ENCODE data around the gene FABP1. TPM values are rescaled to one million over a fixed set of nuclear protein-coding genes. Genes with fewer than 3 reads are reported as not detected.

Gene FABP1
- total RNA-seq, 1 experiment from 2014 or later, result not detected

DNA sequence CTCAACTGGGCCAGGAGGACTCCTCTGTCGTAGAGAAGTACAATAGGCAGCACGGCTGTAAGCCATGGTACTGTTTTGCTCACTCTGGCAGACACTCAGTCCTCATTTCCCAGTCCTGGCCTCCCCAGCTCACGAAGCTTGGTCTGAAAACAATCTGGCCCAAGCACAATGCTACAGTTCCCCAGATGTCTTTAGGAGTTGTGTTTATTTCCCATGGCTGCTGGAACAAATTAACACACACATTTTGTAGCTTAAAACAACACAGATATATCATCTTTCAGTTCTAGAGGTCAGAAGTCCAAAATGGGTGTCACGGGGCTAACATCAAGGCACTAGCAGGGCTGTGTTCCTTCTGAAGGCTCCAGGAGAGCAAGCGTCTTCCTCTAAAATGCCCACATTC lies 13.0 kb downstream of the FABP1 start:
- H3K9me3 ChIP-seq (ENCODE audit: low read depth, low read length, poor library complexity, severe bottlenecking), result no peaks in the 10 kb centered on the region
- intact Hi-C loops (cut with micrococcal nuclease; ENCODE audit: unreplicated experiment), result no loop called here
- H3K27ac ChIP-seq (ENCODE audit: low read depth, low read length, poor library complexity, severe bottlenecking), result no peak overlapping the region
- H3K4me1 ChIP-seq (ENCODE audit: insufficient read depth, low read length, poor library complexity, severe bottlenecking), result no peaks in the 10 kb centered on the region
- DNase-seq (ENCODE audit: low spot score), result no peak
- POLR2A ChIA-PET (ENCODE audit: low non-redundant PET), result no interaction called here
- H3K4me3 ChIP-seq (ENCODE audit: low read depth, low read length, poor library complexity, severe bottlenecking), result no peak overlapping the region
- H3K36me3 ChIP-seq (ENCODE audit: insufficient read depth, low read length, poor library complexity, severe bottlenecking), result no peaks in the 10 kb centered on the region
- no TSS peak for BruUV-seq (replicated peaks)
- H3K27me3 ChIP-seq (replicated peaks; ENCODE audit: insufficient read depth, low read depth, low read length, poor library complexity), result peaks cover 41% of the 10 kb centered on the region
- TF ChIP-seq, protein P1, sequence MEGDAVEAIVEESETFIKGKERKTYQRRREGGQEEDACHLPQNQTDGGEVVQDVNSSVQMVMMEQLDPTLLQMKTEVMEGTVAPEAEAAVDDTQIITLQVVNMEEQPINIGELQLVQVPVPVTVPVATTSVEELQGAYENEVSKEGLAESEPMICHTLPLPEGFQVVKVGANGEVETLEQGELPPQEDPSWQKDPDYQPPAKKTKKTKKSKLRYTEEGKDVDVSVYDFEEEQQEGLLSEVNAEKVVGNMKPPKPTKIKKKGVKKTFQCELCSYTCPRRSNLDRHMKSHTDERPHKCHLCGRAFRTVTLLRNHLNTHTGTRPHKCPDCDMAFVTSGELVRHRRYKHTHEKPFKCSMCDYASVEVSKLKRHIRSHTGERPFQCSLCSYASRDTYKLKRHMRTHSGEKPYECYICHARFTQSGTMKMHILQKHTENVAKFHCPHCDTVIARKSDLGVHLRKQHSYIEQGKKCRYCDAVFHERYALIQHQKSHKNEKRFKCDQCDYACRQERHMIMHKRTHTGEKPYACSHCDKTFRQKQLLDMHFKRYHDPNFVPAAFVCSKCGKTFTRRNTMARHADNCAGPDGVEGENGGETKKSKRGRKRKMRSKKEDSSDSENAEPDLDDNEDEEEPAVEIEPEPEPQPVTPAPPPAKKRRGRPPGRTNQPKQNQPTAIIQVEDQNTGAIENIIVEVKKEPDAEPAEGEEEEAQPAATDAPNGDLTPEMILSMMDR (conservative IDR thresholded peaks at IDR 0.05; ENCODE audit: low read depth, low read length), result no peak
- TF ChIP-seq EZH2 (IDR thresholded peaks at IDR 0.05; ENCODE audit: borderline replicate concordance, low read depth, low read length, poor library complexity, severe bottlenecking), result no peak
- CTCF ChIA-PET, result interaction anchor here (0.6 kb wide), 1 partner anchor 11 kb away, joined by 3 read pairs; no protein-coding TSS in a partner anchor

DNA sequence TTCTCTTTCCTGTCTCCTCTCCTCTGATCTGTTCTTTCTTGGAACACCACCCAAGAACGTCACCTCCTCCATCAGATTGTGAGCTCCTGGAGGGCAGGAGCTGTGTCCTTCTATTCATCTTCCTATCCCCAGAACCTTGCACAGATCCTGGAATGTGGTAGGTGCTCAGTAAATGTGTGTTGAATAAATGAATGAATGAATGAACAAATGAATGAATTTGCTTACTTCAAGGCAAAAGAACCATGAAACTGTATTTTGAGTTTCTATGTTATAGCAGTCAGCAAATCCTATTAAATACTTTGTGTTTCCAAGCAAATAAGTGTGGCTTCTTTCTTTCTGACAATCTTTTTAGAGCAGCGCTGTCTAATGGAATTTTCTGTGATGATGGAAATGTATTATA lies 14.8 kb downstream of the FABP1 start:
- TF ChIP-seq, protein P1 (conservative IDR thresholded peaks at IDR 0.05; ENCODE audit: low read depth, low read length), result no peak
- TF ChIP-seq EZH2 (IDR thresholded peaks at IDR 0.05; ENCODE audit: borderline replicate concordance, low read depth, low read length, poor library complexity, severe bottlenecking), result no peak
- BruUV-seq (replicated peaks), result no TSS peak
- Histone ChIP-seq H3K36me3 (ENCODE audit: insufficient read depth, low read length, poor library complexity, severe bottlenecking) (no peaks in the 10 kb centered on the region), H3K27me3 (replicated peaks; ENCODE audit: insufficient read depth, low read depth, low read length, poor library complexity) (peaks cover 28% of the 10 kb centered on the region), H3K9me3 (ENCODE audit: low read depth, low read length, poor library complexity, severe bottlenecking) (no peaks in the 10 kb centered on the region), H3K4me3 (ENCODE audit: low read depth, low read length, poor library complexity, severe bottlenecking) (no peak overlapping the region), H3K4me1 (ENCODE audit: insufficient read depth, low read length, poor library complexity, severe bottlenecking) (no peaks in the 10 kb centered on the region), H3K27ac (ENCODE audit: low read depth, low read length, poor library complexity, severe bottlenecking) (no peak overlapping the region)
- ChIA-PET CTCF (no interaction called here), POLR2A (ENCODE audit: low non-redundant PET) (no interaction called here)
- no peak for DNase-seq (ENCODE audit: low spot score)
- intact Hi-C loops (cut with micrococcal nuclease; ENCODE audit: unreplicated experiment), result no loop called here

DNA sequence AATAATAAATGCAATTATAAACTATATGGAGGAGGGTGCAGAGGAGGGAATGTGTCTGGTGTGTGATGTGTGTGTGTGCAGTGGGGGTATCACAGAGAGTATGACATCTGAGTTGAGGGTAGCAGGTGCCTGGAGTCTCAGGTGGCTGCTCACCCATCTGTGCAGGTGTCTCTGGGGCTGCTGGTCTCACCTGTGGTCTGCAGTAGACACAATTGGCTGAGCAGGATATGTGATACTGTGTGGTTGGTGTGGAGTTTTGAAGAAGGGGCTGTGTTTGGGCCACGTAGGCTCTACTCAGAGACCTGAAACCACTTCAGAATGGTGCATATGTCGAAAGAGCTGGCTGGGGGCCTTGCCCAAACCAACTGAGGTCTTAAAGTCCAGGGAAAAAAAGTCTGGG lies 17.0 kb downstream of the FABP1 start:
- CTCF ChIA-PET, result no interaction called here
- no TSS peak for BruUV-seq (replicated peaks)
- Histone ChIP-seq H3K9me3 (ENCODE audit: low read depth, low read length, poor library complexity, severe bottlenecking) (no peaks in the 10 kb centered on the region), H3K27me3 (replicated peaks; ENCODE audit: insufficient read depth, low read depth, low read length, poor library complexity) (peaks cover 10% of the 10 kb centered on the region), H3K4me3 (ENCODE audit: low read depth, low read length, poor library complexity, severe bottlenecking) (no peak overlapping the region), H3K36me3 (ENCODE audit: insufficient read depth, low read length, poor library complexity, severe bottlenecking) (no peaks in the 10 kb centered on the region), H3K27ac (ENCODE audit: low read depth, low read length, poor library complexity, severe bottlenecking) (no peak overlapping the region), H3K4me1 (ENCODE audit: insufficient read depth, low read length, poor library complexity, severe bottlenecking) (no peaks in the 10 kb centered on the region)
- no peak for DNase-seq (ENCODE audit: low spot score)
- POLR2A ChIA-PET (ENCODE audit: low non-redundant PET), result no interaction called here
- intact Hi-C loops (cut with micrococcal nuclease; ENCODE audit: unreplicated experiment), result no loop called here
- TF ChIP-seq EZH2 (IDR thresholded peaks at IDR 0.05; ENCODE audit: borderline replicate concordance, low read depth, low read length, poor library complexity, severe bottlenecking), result no peak
- TF ChIP-seq, protein P1 (conservative IDR thresholded peaks at IDR 0.05; ENCODE audit: low read depth, low read length), result no peak
